Activated T-helper 9 cell treated with anti-CD3 and anti-CD28 coated beads, Interleukin-2, amount 50 U/mL, for 16 hours (primary cell): ENCODE measurements around the gene SLC6A9.
A peak's percentile ranks its signal among the peaks of the same experiment; 100 is the strongest.

ENCODE experiments used
- DNase-seq: peaks from one replicate; pipeline ENCODE4 v3.0.0-alpha.2; 2020; ENCODE audit warnings: low read depth

The SLC6A9 gene

GRCh38 chr1:44048532-44049215 is 17.4 kb upstream of the SLC6A9 start:
- no peak for DNase-seq

- DNase-seq: no peak
These were observed 15.9 kb upstream of the SLC6A9 start for GRCh38 chr1:44047131-44047530.

DNA sequence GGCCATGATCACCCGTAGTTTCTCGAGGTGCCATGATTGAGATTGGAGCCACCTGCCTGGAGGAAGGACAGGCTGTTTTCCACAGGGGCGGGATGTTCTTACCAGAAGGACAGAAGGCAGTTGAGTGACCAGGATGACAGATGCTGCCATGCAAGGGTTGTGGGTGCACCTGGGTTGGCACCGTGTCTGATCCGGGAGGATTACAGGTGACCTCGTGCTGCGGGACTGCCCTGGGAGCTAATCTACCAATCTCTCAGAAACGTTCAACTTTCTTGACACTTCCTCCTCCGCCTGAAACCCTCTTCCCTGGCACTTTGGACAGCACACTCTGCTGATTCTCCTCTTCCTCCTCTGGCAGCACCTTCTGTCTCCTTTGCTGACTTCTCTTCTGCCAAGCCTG is 13.8 kb upstream of the SLC6A9 start:
- DNase-seq: no peak

DNA sequence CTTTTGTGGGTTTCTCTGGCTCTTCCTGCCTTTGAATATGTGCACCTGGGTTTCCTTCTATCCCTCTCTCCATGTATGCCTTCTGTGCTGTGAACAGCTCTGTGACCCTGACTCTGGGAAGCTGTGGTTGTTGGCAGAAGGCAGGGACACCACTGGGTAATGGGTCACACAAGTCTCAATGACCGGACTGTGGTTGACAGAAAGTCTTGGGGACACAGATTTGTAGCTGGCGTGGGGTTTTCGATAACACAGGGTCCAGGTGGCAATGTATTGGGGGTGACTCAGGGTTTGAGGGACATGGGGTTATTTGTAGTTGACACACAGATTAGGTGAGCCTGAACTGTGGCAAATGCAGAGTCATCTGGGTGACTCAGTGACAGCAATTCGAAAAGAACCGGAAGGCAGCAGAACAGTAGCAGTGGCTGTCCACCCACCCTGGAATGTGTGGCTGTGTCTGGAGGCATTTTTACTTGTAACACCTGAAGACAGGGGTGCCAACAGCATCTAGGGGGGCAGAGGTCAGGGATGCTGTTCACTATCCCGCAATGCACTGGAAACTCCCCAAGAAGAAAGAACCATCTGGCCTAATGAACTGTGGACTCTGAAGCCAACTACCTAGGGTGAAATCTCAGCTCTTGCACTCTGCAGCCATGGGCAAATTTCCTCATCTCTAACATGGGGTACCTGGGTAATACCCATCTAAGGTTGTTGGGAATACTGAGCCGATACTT is 13.0 kb upstream of the SLC6A9 start:
- no peak for DNase-seq

- no peak for DNase-seq
These were observed 12.2 kb upstream of the SLC6A9 start for GRCh38 chr1:44043176-44044070.

DNA sequence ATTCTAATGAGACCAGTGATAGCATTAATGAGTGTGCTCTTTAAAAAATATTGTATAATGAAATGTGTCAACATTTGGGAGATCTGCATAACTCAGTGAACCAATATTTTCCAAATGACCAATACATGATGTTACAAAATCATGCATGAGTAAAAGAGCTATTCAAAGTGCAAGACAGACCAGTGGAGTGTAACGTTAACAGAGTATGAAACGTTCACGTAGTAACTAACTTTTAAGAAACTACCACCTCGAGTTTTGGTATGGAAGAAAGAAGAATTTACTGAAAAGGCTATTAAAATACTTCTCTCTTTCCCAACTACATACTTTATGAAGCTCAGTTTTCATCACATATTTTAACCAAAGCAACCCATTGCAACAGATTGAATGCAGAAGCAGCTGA is 9.6 kb upstream of the SLC6A9 start:
- no peak for DNase-seq

GRCh38 chr1:44040418-44040817 is 9.2 kb upstream of the SLC6A9 start:
- no peak for DNase-seq

DNA sequence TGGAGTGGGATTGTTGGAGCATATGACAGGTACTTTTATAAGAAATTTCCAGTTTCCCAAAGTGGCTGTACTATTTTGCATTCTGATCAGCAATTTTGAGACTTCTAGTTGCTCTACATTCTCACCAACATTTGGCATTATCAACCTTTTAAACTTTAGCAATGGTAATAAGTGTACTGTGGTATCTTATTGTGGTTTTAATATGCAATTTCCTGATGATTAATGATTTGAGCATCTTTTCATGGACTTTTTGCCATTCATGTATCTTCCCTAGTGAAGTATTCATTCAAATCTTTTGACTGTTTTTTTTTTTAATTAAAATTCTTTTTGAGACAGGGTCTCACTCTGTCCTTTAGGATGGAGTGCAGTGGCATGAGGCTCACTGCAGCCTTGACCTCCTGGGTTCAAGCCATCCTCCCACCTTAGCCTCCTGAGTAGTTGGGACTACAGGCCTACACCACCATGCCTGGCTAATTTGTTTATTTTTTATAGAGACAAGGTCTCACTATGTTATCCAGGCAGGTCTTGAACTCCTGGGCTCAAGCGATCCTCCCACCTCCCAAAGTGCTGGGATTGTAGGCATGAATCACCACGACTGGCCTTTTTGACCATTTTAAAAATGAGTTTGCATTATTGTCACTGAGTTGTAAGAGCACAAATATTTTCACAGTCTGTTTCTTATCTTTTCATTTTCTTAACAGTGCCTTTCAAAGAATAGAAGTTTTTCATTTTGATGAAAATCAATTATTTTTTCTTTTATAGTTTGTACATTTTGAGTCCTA is 7.8 kb upstream of the SLC6A9 start:
- DNase-seq: no peak

DNA sequence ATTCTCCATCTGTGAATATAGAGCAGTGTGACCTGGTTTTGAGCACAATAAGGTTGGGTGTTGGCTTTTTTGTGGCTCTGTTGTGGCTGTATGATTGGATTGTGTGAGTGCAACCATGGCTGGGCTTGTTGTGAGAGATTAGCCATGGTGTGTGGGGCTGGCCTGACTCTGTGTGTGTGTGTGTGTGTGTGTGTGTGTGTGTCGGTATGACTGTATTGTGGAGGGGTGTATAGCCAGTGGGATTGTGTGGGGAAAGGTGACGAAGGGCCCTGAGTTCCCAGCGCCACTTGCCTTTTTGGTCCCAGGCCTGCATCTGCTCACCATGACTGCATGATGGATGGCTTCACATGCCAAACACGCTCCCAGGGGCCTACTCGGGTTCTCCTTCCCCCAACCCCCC is 5.9 kb upstream of the SLC6A9 start:
- DNase-seq: no peak

GRCh38 chr1:44036409-44037139 is 5.3 kb upstream of the SLC6A9 start:
- peak; percentile 48 for DNase-seq

GRCh38 chr1:44035726-44036408 is 4.6 kb upstream of the SLC6A9 start:
- no peak for DNase-seq

GRCh38 chr1:44034976-44035716 is 3.9 kb upstream of the SLC6A9 start:
- no peak for DNase-seq

- DNase-seq: no peak
These were observed 3.2 kb upstream of the SLC6A9 start for GRCh38 chr1:44034423-44034822.

DNA sequence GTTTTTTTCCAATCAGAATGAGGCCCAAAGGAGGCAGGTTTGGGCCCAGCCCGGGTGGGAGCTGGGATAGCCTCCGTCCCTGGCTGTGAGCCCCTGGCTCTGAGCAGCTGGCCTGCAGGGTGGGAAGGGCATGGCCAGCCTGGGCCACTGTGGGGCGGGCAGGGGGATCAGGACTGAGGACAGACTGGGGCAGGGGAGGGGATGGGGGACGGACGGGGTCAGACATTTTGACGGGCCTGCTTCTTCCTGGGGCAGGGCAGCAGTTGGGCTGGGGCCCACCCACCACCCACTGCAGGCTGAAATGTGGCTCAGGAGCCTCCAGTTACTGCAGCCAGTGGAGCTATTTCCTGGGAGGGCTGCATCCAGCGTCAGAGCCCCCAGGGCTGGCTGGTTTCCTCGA is 2.5 kb upstream of the SLC6A9 start:
- no peak for DNase-seq

- no peak for DNase-seq
These were observed 1.8 kb upstream of the SLC6A9 start for GRCh38 chr1:44033041-44033575.

DNA sequence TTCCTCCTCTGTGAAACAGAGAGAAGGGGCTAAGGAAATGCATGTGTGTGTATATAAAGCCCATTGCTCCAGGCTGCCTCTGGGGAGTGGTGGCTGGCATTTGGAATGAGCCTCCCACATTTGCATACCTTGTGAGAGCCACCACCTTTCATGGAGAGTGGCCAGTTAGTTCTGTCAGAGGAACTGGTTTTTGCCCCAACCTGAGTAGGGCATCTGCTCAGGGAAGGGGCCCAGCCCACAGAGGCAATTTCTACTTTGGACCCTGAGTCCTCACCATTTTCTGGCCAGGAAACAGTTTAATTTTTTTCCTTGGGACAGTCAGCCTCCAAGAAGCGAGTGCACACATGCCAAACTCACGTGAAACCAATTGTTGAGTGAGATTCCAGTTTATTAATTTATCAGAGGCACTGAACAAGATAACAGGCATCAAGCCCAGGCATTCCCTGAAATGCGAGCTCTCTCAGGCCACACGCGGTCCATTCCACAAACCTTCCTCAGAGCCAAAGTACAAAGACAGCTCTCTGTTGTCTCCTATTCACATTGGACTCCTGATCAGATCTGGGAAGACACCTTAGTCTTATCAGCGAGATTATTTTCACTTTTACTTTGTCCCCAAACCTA is 1.0 kb upstream of the SLC6A9 start:
- DNase-seq: no peak

DNA sequence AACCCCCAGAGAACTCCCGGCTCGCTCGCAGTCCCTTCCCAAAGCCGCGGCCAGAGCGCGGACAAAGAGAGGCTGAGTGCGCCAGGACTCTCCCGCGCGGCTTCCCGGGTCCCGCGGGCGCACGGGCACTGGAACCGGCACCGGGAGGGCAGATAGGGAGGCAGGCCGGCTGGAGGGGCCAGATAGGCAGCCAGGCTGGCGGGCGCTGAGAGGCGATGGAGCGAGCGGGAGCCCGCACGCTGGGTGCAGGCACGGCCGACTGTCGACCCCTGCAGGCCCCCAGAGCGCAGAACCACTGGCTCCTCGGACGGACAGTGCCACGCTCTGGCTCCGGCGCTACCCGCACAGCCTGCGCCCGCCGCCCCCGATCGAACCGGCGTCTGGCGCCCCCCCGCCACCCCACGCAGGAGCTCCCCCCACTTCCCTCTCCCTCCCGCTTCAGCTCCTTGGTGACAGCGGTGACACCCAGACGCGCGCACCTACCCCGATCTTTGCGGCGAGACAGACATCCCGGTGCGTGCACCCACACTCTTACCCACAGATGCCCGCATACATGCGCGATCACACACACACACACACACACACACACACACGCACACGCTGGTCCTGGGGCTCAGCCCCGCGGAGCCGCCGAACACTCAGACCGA is 534 bp downstream of the SLC6A9 start:
- DNase-seq: peak; percentile 41

GRCh38 chr1:44029911-44030604 is 1.2 kb downstream of the SLC6A9 start:
- peak; percentile 83 for DNase-seq
